IMR-90 (cell line): ENCODE results near the gene MAML3.

Experiments used
- CEBPB ChIP-seq: IDR thresholded peaks from 2 replicates; pipeline ENCODE4 v1.6.1; 2012; ENCODE audit warnings: low read depth, low read length, improper control_type of control experiment
- CTCF ChIP-seq: conservative IDR thresholded peaks from 2 replicates; pipeline ENCODE4 v1.5.1; 2012; ENCODE audit warnings: mild to moderate bottlenecking, low read depth, low read length, improper control_type of control experiment
- ELK1 ChIP-seq: fragments of 150-350 bp; IDR thresholded peaks from 2 replicates; pipeline ENCODE4 v1.6.1; 2016; ENCODE audit warnings: low read depth, mild to moderate bottlenecking, low read length, moderate library complexity, borderline replicate concordance
- FOS ChIP-seq: fragments of 150-350 bp; IDR thresholded peaks from 2 replicates; pipeline ENCODE4 v1.6.1; 2016; ENCODE audit warnings: low read depth, low read length
- MAZ ChIP-seq: IDR thresholded peaks from 2 replicates; pipeline ENCODE4 v1.6.1; 2012; ENCODE audit warnings: low read depth, mild to moderate bottlenecking, low read length, improper control_type of control experiment, moderate library complexity, borderline replicate concordance
- NFE2L2 ChIP-seq: fragments of 150-350 bp; IDR thresholded peaks from 2 replicates; pipeline ENCODE4 v1.6.1; 2016; ENCODE audit warnings: low read depth, mild to moderate bottlenecking, low read length
- POLR2A ChIP-seq: IDR thresholded peaks from 2 replicates; pipeline ENCODE4 v1.6.1; 2012; ENCODE audit warnings: mild to moderate bottlenecking, low read depth, low read length
- SMC3 ChIP-seq: fragments of 150-350 bp; IDR thresholded peaks from 2 replicates; pipeline ENCODE4 v1.6.1; 2016; ENCODE audit warnings: low read depth, mild to moderate bottlenecking, antibody characterized with exemption, low read length, moderate library complexity
- TF ChIP-seq, protein P1 (sequence below): fragments of 150-350 bp; IDR thresholded peaks from 2 replicates; pipeline ENCODE4 v1.6.1; 2017; ENCODE audit warnings: mild to moderate bottlenecking, antibody characterized with exemption, low read length, low read depth

- peak; percentile 91 for TF ChIP-seq CTCF
- peak; percentile 96 for TF ChIP-seq SMC3
- TF ChIP-seq POLR2A = no peak
- TF ChIP-seq CEBPB = no peak
- TF ChIP-seq, protein P1, sequence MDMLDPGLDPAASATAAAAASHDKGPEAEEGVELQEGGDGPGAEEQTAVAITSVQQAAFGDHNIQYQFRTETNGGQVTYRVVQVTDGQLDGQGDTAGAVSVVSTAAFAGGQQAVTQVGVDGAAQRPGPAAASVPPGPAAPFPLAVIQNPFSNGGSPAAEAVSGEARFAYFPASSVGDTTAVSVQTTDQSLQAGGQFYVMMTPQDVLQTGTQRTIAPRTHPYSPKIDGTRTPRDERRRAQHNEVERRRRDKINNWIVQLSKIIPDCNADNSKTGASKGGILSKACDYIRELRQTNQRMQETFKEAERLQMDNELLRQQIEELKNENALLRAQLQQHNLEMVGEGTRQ = no peak
- TF ChIP-seq MAZ = no peak
- peak; percentile 83 for TF ChIP-seq NFE2L2
- TF ChIP-seq ELK1 = no peak
- TF ChIP-seq FOS = peak; percentile 57; the same call in 1 of the 2 replicates
Observed at GRCh38 chr4:140012688-140013486, 141.1 kb downstream of the MAML3 start.
